Measurements from ENCODE around the gene OLFM4. TPM values are rescaled to one million over a fixed set of nuclear protein-coding genes. Genes with fewer than 3 reads are reported as not detected.

OLFM4 gene
- polyA plus RNA-seq, 1 donor: 1.0 TPM

GRCh38 chr13:53068585-53069520 lies 40.2 kb downstream of the OLFM4 start:
- DNase-seq: peak; percentile 46

GRCh38 chr13:53069800-53070199 lies 41.2 kb downstream of the OLFM4 start:
- no peak for DNase-seq

- DNase-seq: no peak
Measured at GRCh38 chr13:53073711-53074110, 45.1 kb downstream of the OLFM4 start.

GRCh38 chr13:53074114-53074513 lies 45.5 kb downstream of the OLFM4 start:
- DNase-seq: no peak

GRCh38 chr13:53075356-53076041 lies 46.9 kb downstream of the OLFM4 start:
- DNase-seq: no peak

GRCh38 chr13:53079691-53080090 lies 51.1 kb downstream of the OLFM4 start:
- DNase-seq: no peak

- no peak for DNase-seq
Measured at GRCh38 chr13:53088871-53089270, 60.3 kb downstream of the OLFM4 start.

- DNase-seq: no peak
Measured at GRCh38 chr13:53089951-53090350, 61.3 kb downstream of the OLFM4 start.

- peak; percentile 14 for DNase-seq
Measured at GRCh38 chr13:53090461-53090860, 61.8 kb downstream of the OLFM4 start.

- DNase-seq: no peak
Measured at GRCh38 chr13:53092931-53093330, 64.3 kb downstream of the OLFM4 start.

- DNase-seq: no peak
Measured at GRCh38 chr13:53098455-53098854, 69.8 kb downstream of the OLFM4 start.

GRCh38 chr13:53100394-53101063 lies 71.9 kb downstream of the OLFM4 start:
- DNase-seq: no peak

Other genes with a start within 250 kb of the OLFM4 start
- gene PCDH8, start 180.2 kb upstream of the OLFM4 start, polyA plus RNA-seq (ENCODE audit: insufficient read length): 1.1 TPM